GM23338 (cell line): Measurements from ENCODE around the gene MCUR1. TPM values are rescaled to one million over a fixed set of nuclear protein-coding genes. Genes with fewer than 3 reads are reported as not detected.

Experiments
- ATAC-seq: fragments of 200-7000 bp; cut with Tn5 transposase; 3 replicates; pipeline ENCODE4 v1.9.1; 2020
- DNase-seq: peaks from one replicate; pipeline ENCODE4 v3.0.0-alpha.2; 2015; ENCODE audit warnings: low spot score
- H2AFZ ChIP-seq: fragments of 200-600 bp; sonication (generic); 2 replicates; pipeline ENCODE4 v1.8.0; 2016; ENCODE audit warnings: antibody characterized with exemption, mild to moderate bottlenecking, moderate library complexity
- H3F3A ChIP-seq: fragments of 200-600 bp; sonication (generic); replicated peaks from 2 replicates; pipeline ENCODE4 v1.8.0; 2017; ENCODE audit warnings: antibody characterized with exemption, mixed run types, low read depth
- H3K27ac ChIP-seq: fragments of 200-600 bp; sonication (generic); 2 replicates; pipeline ENCODE4 v1.6.1; 2016; ENCODE audit warnings: low read depth
- H3K27me3 ChIP-seq: fragments of 200-600 bp; sonication (generic); 2 replicates; pipeline ENCODE4 v1.8.0; 2016; ENCODE audit warnings: mild to moderate bottlenecking, mixed run types, moderate library complexity; ENCODE audit not compliant: insufficient read depth
- H3K36me3 ChIP-seq: fragments of 200-600 bp; sonication (generic); 2 replicates; pipeline ENCODE4 v1.8.0; 2016; ENCODE audit warnings: mild to moderate bottlenecking; ENCODE audit not compliant: insufficient read depth
- H3K4me1 ChIP-seq: fragments of 200-600 bp; sonication (generic); 2 replicates; pipeline ENCODE4 v1.8.0; 2016; ENCODE audit warnings: mild to moderate bottlenecking, moderate library complexity; ENCODE audit not compliant: insufficient read depth
- H3K4me2 ChIP-seq: fragments of 200-600 bp; sonication (generic); 2 replicates; pipeline ENCODE4 v1.7.1; 2017; ENCODE audit warnings: mixed run types
- H3K4me3 ChIP-seq: fragments of 200-600 bp; sonication (generic); 2 replicates; pipeline ENCODE4 v1.6.1; 2016; ENCODE audit warnings: mixed run types
- H3K79me2 ChIP-seq: fragments of 200-600 bp; sonication (generic); replicated peaks from 2 replicates; pipeline ENCODE4 v1.8.0; 2017; ENCODE audit warnings: mild to moderate bottlenecking; ENCODE audit not compliant: insufficient read depth
- H3K9me2 ChIP-seq: fragments of 200-600 bp; sonication (generic); 2 replicates; pipeline ENCODE4 v1.8.0; 2017; ENCODE audit not compliant: insufficient read depth
- H4K20me1 ChIP-seq: fragments of 200-600 bp; sonication (generic); replicated peaks from 2 replicates; pipeline ENCODE4 v1.8.0; 2017; ENCODE audit warnings: mild to moderate bottlenecking; ENCODE audit not compliant: insufficient read depth
- H3K27ac Mint-ChIP-seq: 2 replicates; pipeline ENCODE4 v1.8.0; 2020; ENCODE audit warnings: inconsistent platforms, mild to moderate bottlenecking, moderate library complexity, mixed read lengths
- H3K27me3 Mint-ChIP-seq: 3 replicates; pipeline ENCODE4 v1.8.0; 2022; ENCODE audit warnings: low read depth, mild to moderate bottlenecking, moderate library complexity, mixed read lengths, inconsistent platforms; ENCODE audit not compliant: insufficient read depth, poor library complexity
- H3K36me3 Mint-ChIP-seq: 3 replicates; pipeline ENCODE4 v1.8.0; 2021; ENCODE audit warnings: low read depth, mild to moderate bottlenecking, inconsistent platforms, moderate library complexity, mixed read lengths
- H3K4me1 Mint-ChIP-seq: 3 replicates; pipeline ENCODE4 v1.8.0; 2020; ENCODE audit warnings: mild to moderate bottlenecking, inconsistent platforms, mixed read lengths
- H3K4me3 Mint-ChIP-seq: 3 replicates; pipeline ENCODE4 v1.8.0; 2021; ENCODE audit warnings: moderate library complexity, mild to moderate bottlenecking, inconsistent platforms, mixed read lengths
- H3K9me3 Mint-ChIP-seq: 3 replicates; pipeline ENCODE4 v1.8.0; 2020; ENCODE audit warnings: moderate library complexity, mild to moderate bottlenecking, inconsistent platforms, mixed read lengths
- ETS1 ChIP-seq: IDR thresholded peaks from 2 replicates; pipeline ENCODE4 v1.6.1; 2016; ENCODE audit warnings: antibody characterized with exemption
- EZH2 ChIP-seq: fragments of 200-600 bp; sonication (generic); IDR thresholded peaks from one replicate; pipeline ENCODE4 v1.8.0; 2017; ENCODE audit warnings: antibody characterized with exemption, mild to moderate bottlenecking, low read depth; ENCODE audit not compliant: unreplicated experiment
- JUNB ChIP-seq: IDR thresholded peaks from one replicate; pipeline ENCODE4 v1.6.1; 2016; ENCODE audit warnings: antibody characterized with exemption; ENCODE audit not compliant: unreplicated experiment
- ZNF114 ChIP-seq: fragments of 250-450 bp; sonication (Bioruptor Pico); IDR thresholded peaks from 2 replicates; pipeline ENCODE4 v1.5.0; 2020; ENCODE audit warnings: mild to moderate bottlenecking, moderate library complexity
- ZNF462 ChIP-seq: fragments of 250-450 bp; sonication (Bioruptor Pico); IDR thresholded peaks from 2 replicates; pipeline ENCODE4 v1.5.0; 2020; ENCODE audit warnings: mild to moderate bottlenecking, moderate library complexity
- polyA plus RNA-seq: library from polyadenylated mRNA; unstranded; fragments of >200 nt; fragmentation: Nextera tagmentation; extraction: Ambion mirVana; gene quantifications from 2 replicates; pipeline ENCODE4 v1.2.1, GENCODE V29; 2016
- total RNA-seq: library from RNA; depleted of rRNA; stranded (reverse); fragments of >200 nt; shearing (Covaris generic); gene quantifications from 2 replicates; pipeline ENCODE4 v1.2.3, GENCODE V29; 2014
- TF ChIP-seq, protein P1 (sequence below), 2 experiments: fragments of 200-600 bp in 1 of 2; sonication (generic) in 1 of 2; conservative IDR thresholded peaks; 2 replicates each; pipeline versions ENCODE4 v1.5.1 to v1.6.1; 2016 to 2017; ENCODE audit warnings: antibody characterized with exemption in 2 of 2, low read depth in 2 of 2, mild to moderate bottlenecking in 2 of 2, moderate library complexity in 1 of 2

The MCUR1 gene
- total and polyA plus RNA-seq, 2 experiments from 2014 or later = 21.0 to 65.3 TPM

DNA sequence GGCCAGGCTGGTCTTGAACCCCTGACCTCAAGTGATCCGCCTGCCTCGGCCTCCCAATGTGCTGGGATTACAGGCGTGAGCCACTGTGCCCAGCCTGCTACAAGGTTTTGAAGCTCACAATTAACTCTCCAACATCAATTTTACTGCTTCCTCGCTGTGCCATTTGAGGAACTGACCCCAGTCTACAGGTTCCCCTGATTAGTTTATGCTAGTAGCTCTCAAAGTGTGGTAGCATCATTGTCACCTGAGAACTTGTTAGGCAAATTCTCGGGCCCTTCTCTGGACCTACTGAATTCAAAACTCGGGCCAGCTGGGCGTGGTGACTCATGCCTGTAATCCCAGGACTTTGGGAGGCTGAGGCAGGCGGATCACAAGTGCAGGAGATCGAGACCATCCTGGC is 49.4 kb downstream of the MCUR1 start (continued):
- TF ChIP-seq ZNF462 (CRISPR knock-in tag) (no peak), ETS1 (no peak)

DNA sequence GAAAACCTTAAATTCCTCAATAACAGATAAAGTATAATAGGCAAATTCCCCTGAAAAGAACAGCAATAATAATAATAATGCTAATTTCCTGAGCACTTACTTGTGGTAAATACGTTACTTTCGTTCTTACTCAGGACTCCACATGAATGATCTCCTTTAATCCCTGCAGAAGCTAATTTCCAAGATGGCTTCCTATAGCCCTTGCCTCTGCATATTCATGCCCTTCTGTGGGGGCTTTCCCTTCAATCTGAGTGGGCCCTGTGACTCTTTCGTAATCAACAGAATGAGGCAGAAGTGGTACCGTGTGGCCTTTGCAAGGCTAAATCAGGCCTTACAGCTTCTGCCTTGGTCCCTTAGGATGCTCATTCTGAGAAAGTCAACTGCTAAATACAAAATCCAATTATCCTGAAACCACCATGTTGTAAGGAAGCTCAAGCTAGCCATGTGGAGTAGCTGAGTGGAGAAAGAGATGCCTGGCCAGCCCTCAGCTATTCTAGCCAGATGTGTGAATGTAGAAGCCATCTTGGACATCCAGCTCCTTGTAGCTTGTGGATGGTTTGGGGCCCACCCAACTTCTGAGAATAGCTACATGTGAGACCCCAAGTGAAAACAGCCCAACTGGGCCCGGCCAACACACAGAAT is 50.5 kb downstream of the MCUR1 start:
- H4K20me1 ChIP-seq = no peaks in the 10 kb centered on the region
- no peak for ATAC-seq
- H3K36me3 ChIP-seq = no peaks in the 10 kb centered on the region
- H3K79me2 ChIP-seq = no peaks in the 10 kb centered on the region
- H3K9me3 Mint-ChIP-seq = no peaks in the 10 kb centered on the region
- H3K27me3 ChIP-seq = no peaks in the 10 kb centered on the region
- H3F3A ChIP-seq = 0 out of 2 replicates have a peak, but pooled peaks cover 3% of the 10 kb centered on the region
- no peak for DNase-seq
- no peak overlapping the region for H3K4me3 Mint-ChIP-seq
- no peak overlapping the region for H3K4me2 ChIP-seq
- H2AFZ ChIP-seq = peak overlapping the region; percentile 28; the same call in 1 of the 2 replicates
- no peak overlapping the region for H3K4me3 ChIP-seq
- peaks cover 7% of the 10 kb centered on the region for H3K27me3 Mint-ChIP-seq
- H3K9me2 ChIP-seq = no peaks in the 10 kb centered on the region
- H3K4me1 ChIP-seq = peaks cover 11% of the 10 kb centered on the region
- H3K36me3 Mint-ChIP-seq = no peaks in the 10 kb centered on the region; the same call in 2 of the 3 replicates
- H3K27ac ChIP-seq = no peak overlapping the region
- H3K4me1 Mint-ChIP-seq = peaks cover 11% of the 10 kb centered on the region
- H3K27ac Mint-ChIP-seq = no peak overlapping the region
- TF ChIP-seq ZNF114 (CRISPR knock-in tag) (no peak), JUNB (no peak), EZH2 (no peak), ETS1 (no peak)
- TF ChIP-seq, protein P1, sequence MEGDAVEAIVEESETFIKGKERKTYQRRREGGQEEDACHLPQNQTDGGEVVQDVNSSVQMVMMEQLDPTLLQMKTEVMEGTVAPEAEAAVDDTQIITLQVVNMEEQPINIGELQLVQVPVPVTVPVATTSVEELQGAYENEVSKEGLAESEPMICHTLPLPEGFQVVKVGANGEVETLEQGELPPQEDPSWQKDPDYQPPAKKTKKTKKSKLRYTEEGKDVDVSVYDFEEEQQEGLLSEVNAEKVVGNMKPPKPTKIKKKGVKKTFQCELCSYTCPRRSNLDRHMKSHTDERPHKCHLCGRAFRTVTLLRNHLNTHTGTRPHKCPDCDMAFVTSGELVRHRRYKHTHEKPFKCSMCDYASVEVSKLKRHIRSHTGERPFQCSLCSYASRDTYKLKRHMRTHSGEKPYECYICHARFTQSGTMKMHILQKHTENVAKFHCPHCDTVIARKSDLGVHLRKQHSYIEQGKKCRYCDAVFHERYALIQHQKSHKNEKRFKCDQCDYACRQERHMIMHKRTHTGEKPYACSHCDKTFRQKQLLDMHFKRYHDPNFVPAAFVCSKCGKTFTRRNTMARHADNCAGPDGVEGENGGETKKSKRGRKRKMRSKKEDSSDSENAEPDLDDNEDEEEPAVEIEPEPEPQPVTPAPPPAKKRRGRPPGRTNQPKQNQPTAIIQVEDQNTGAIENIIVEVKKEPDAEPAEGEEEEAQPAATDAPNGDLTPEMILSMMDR (conservative IDR thresholded peaks at IDR 0.05; ENCODE audit: low read depth in 2 of 2) = no peak
